22Rv1 (cell line): ENCODE results near the gene SPATS2L.
A peak's percentile ranks its signal among the peaks of the same experiment; 100 is the strongest.

Source experiments
- H3K27ac ChIP-seq: fragments of 450-650 bp; 2 replicates; pipeline ENCODE4 v1.5.1; 2017
- ZFX ChIP-seq: fragments of 450-650 bp; IDR thresholded peaks from 2 replicates; pipeline ENCODE4 v1.6.1; 2017; ENCODE audit warnings: antibody characterized with exemption, borderline replicate concordance
- TF ChIP-seq, protein P1 (sequence below): fragments of 450-650 bp; IDR thresholded peaks from 2 replicates; pipeline ENCODE4 v1.5.1; 2017; ENCODE audit warnings: mild to moderate bottlenecking

The SPATS2L gene

GRCh38 chr2:200377355-200378336 lies 71.2 kb downstream of the SPATS2L start:
- H3K27ac ChIP-seq, result peak overlapping the region; percentile 68
- TF ChIP-seq, protein P1, sequence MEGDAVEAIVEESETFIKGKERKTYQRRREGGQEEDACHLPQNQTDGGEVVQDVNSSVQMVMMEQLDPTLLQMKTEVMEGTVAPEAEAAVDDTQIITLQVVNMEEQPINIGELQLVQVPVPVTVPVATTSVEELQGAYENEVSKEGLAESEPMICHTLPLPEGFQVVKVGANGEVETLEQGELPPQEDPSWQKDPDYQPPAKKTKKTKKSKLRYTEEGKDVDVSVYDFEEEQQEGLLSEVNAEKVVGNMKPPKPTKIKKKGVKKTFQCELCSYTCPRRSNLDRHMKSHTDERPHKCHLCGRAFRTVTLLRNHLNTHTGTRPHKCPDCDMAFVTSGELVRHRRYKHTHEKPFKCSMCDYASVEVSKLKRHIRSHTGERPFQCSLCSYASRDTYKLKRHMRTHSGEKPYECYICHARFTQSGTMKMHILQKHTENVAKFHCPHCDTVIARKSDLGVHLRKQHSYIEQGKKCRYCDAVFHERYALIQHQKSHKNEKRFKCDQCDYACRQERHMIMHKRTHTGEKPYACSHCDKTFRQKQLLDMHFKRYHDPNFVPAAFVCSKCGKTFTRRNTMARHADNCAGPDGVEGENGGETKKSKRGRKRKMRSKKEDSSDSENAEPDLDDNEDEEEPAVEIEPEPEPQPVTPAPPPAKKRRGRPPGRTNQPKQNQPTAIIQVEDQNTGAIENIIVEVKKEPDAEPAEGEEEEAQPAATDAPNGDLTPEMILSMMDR, result no peak
- no peak for TF ChIP-seq ZFX

DNA sequence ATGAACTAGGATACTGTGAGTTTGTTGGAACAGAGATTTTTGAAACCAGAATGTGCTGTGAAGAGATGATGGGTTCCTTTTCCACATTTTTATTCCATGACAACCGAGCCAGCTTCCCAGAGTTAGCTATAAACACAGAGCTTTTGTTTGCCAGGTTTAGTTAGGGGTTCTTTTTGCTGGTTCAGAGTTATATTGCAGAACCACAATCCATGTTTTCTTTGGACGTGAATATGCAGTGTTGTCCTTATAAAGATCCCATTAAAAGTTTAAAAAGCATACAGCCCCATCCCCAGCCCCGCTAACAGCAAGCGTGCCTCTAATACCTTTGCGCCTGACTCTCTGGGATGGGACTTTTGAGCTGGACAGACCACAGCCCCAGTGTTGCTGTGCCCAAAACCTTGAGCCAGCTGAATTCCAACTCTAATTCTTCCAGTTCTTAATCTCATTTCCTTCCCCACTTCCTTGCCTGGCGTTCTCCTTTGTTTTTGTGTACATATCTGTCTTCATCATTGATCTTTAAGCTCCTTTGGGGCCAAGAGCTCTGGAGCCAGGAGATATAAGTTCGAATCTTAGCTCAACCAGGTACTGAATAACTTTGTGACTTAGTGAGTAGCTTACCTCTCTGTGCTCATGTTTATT lies 72.3 kb downstream of the SPATS2L start:
- TF ChIP-seq, protein P1, result no peak
- no peak for TF ChIP-seq ZFX
- H3K27ac ChIP-seq, result peak overlapping the region; percentile 68

DNA sequence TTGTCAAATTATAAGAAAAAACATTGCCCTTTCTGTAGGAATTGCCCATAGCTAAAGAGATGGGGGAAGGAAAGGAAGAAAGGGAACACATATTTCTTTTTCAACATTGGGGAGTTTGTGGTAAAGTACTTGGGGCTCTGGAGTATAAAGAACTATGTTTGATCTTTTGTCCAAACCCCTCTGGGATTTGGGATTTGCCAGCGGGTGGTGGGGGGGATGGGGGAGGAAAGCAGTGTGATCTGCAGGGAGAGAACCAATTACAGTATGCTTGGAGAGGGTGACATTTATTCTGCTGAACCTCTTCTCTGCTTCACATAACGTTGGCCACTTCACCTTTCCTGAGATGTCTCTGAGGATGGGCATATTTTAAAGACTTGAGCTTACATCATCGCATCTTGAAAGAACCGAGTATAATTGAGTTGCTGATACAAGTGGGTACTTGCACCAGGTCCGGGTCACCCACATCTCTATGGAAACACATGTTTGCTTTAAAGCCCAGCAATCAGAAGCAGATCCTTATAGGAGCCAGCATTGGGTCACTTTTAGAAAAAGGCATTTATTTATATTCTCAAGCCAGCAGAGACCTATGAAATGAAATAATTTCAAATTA lies 73.1 kb downstream of the SPATS2L start:
- TF ChIP-seq, protein P1, result no peak
- TF ChIP-seq ZFX, result no peak
- peak overlapping the region; percentile 68; the same call in 1 of the 2 replicates for H3K27ac ChIP-seq

GRCh38 chr2:200380091-200380561 lies 73.6 kb downstream of the SPATS2L start:
- no peak overlapping the region for H3K27ac ChIP-seq
- TF ChIP-seq ZFX, result no peak
- TF ChIP-seq, protein P1, result no peak

GRCh38 chr2:200380833-200381542 lies 74.5 kb downstream of the SPATS2L start:
- H3K27ac ChIP-seq, result no peak overlapping the region
- TF ChIP-seq, protein P1, result no peak
- TF ChIP-seq ZFX, result no peak

- H3K27ac ChIP-seq, result no peak overlapping the region
- no peak for TF ChIP-seq ZFX
- TF ChIP-seq, protein P1, result no peak
Measured at GRCh38 chr2:200382874-200383273, 76.4 kb downstream of the SPATS2L start.
